Lower leg skin (tissue), 4 donors: Measurements from ENCODE around the gene STAT6. TPM values are rescaled to one million over a fixed set of nuclear protein-coding genes. Genes with fewer than 3 reads are reported as not detected.

Source experiments
- DNase-seq, 2 donors: peaks; one replicate each; pipeline ENCODE4 v3.0.0-alpha.2; 2019; ENCODE audit warnings: low spot score in 2 of 2
- H3K4me3 ChIP-seq: fragments of 200-600 bp; sonication (generic); 2 replicates; pipeline ENCODE4 v1.5.1; 2017; ENCODE audit warnings: mild to moderate bottlenecking, low read depth; ENCODE audit not compliant: poor library complexity, severe bottlenecking
- POLR2A ChIP-seq, 2 donors: fragments of 450-650 bp; IDR thresholded peaks; one replicate each; pipeline ENCODE4 v1.6.1; 2016 to 2017; ENCODE audit warnings: antibody characterized with exemption in 2 of 2, mild to moderate bottlenecking in 1 of 2, moderate library complexity in 1 of 2
- WGBS, 2 donors: methylation state at CpG; one replicate each; pipeline ENCODE4 v1.1.5; 2018; 5-methylcytosine and 5-hydroxymethylcytosine counted together
- intact Hi-C: fragments of 100-400 bp; cut with DNase I; formaldehyde crosslinking; loops from one replicate; pipeline ENCODE4 v1.15.0; 2023; ENCODE audit warnings: low total_unique reads
- total RNA-seq, 4 donors: library from RNA; depleted of rRNA; stranded (reverse); fragments of >200 nt; gene quantifications; one replicate each; pipeline ENCODE4 v1.1.0, GENCODE V29; 2016
- TF ChIP-seq, protein P1 (sequence below), 3 donors: fragments of 450-650 bp; IDR thresholded peaks; one replicate each; pipeline ENCODE4 v1.5.1; 2016; ENCODE audit warnings: antibody characterized with exemption in 3 of 3, mild to moderate bottlenecking in 3 of 3, moderate library complexity in 2 of 3

STAT6 gene
- total RNA-seq, 4 donors from 2014 or later, result 105 to 210 (median 129) TPM

DNA sequence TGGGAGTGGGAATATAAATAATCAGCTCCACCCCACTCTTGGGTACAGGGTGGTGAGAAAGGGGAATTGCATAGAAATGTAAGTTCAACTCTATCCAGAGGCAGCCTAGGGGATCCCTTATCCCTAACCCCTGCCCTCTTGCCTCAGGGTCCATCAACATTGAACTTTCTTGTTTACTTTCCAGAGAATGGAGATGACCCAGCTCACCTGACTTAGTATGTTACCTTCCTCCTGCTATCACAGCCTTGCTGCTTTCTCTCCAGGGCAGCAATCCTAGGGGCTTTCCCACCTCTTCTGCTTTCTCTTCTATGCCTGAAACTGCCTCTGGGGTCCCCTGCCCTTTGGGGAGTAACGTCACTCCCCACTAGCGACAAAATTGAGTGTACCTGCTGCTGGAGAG, 19.8 kb upstream of the STAT6 start:
- intact Hi-C loops, result no loop called here
- H3K4me3 ChIP-seq, result no peak overlapping the region
- no peak for DNase-seq
- TF ChIP-seq, protein P1, sequence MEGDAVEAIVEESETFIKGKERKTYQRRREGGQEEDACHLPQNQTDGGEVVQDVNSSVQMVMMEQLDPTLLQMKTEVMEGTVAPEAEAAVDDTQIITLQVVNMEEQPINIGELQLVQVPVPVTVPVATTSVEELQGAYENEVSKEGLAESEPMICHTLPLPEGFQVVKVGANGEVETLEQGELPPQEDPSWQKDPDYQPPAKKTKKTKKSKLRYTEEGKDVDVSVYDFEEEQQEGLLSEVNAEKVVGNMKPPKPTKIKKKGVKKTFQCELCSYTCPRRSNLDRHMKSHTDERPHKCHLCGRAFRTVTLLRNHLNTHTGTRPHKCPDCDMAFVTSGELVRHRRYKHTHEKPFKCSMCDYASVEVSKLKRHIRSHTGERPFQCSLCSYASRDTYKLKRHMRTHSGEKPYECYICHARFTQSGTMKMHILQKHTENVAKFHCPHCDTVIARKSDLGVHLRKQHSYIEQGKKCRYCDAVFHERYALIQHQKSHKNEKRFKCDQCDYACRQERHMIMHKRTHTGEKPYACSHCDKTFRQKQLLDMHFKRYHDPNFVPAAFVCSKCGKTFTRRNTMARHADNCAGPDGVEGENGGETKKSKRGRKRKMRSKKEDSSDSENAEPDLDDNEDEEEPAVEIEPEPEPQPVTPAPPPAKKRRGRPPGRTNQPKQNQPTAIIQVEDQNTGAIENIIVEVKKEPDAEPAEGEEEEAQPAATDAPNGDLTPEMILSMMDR (IDR thresholded peaks at IDR 0.05), result no peak
- no peak for TF ChIP-seq POLR2A (IDR thresholded peaks at IDR 0.05)
- 49 to 53% methylated on average over 2 of the region's 2 CpGs for WGBS, 2 donors

DNA sequence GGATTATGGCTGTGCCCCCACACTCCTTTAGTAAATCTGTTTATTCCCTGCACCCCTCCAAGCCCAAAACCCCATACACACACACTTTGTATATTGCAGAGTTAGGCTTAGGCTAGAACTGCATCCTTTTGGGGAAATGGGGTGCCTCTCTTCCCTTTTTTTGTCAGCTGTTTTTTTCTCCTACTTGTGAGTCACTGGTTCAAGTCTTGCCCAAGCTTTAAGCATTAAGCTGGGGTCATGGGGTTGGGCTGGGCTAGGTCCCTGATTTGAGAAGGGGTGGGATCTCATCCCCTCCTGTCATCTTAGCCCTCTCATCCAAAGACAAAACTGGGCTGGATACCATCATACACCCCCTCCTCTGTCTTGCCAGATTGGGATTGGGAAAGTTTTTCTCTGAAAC, 18.7 kb upstream of the STAT6 start:
- peak in 1 of 2 donors; percentile 82 for DNase-seq
- TF ChIP-seq POLR2A (IDR thresholded peaks at IDR 0.05), result no peak
- peak overlapping the region; percentile 62 for H3K4me3 ChIP-seq
- intact Hi-C loops, result no loop called here

DNA sequence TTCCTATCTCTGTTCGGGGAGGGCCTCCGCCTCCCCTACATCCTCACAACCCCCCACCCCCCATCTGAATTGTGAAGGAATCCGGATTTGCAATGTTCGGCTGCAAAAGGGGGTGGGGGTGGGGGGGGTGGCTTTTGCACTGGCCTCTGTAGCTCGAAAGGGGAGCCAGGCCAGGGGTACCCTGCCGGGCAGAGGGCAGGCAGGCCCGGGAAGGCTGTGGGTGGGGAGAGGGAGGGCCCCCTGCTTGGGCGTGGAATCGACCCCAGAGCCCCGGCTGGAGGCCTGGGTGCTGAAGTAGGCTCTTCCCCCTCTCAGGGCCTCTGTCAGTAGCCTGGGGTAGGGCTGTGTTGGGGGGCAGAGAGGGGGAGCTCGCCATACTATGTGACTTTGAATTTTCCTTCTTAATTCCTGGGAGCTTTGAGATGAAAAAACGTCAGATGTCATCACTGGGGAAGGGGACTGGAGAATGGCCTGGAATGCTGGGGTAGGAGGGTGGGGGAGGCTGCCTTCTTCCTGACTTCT, 18.2 kb upstream of the STAT6 start:
- DNase-seq, result no peak
- intact Hi-C loops, result no loop called here
- WGBS, 2 donors, result 7 to 8% methylated on average over 10 to 12 of the region's 12 CpGs
- H3K4me3 ChIP-seq, result peak overlapping the region; percentile 62
- no peak for TF ChIP-seq POLR2A (IDR thresholded peaks at IDR 0.05)
- TF ChIP-seq, protein P1 (IDR thresholded peaks at IDR 0.05), result no peak

DNA sequence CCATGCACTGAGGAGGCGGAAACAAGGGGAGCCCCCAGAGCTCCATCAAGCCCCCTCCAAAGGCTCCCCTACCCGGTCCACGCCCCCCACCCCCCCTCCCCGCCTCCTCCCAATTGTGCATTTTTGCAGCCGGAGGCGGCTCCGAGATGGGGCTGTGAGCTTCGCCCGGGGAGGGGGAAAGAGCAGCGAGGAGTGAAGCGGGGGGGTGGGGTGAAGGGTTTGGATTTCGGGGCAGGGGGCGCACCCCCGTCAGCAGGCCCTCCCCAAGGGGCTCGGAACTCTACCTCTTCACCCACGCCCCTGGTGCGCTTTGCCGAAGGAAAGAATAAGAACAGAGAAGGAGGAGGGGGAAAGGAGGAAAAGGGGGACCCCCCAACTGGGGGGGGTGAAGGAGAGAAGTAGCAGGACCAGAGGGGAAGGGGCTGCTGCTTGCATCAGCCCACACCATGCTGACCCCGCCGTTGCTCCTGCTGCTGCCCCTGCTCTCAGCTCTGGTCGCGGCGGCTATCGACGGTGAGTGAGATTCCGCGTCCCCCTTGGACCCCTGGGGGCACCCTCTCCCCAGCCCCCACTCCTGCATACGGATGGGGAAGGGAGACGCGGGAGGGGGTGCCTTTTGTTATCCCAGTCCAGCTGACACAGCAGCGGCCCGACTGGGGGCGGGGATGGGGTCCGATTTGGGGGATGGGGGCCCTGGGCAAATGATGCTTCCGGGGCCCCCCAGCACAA, 17.5 kb upstream of the STAT6 start:
- TF ChIP-seq, protein P1 (IDR thresholded peaks at IDR 0.05), result no peak
- H3K4me3 ChIP-seq, result peak overlapping the region; percentile 62
- intact Hi-C loops, result no loop called here
- 1 to 3% methylated on average over 28 to 31 of the region's 35 CpGs for WGBS, 2 donors
- DNase-seq, result no peak

DNA sequence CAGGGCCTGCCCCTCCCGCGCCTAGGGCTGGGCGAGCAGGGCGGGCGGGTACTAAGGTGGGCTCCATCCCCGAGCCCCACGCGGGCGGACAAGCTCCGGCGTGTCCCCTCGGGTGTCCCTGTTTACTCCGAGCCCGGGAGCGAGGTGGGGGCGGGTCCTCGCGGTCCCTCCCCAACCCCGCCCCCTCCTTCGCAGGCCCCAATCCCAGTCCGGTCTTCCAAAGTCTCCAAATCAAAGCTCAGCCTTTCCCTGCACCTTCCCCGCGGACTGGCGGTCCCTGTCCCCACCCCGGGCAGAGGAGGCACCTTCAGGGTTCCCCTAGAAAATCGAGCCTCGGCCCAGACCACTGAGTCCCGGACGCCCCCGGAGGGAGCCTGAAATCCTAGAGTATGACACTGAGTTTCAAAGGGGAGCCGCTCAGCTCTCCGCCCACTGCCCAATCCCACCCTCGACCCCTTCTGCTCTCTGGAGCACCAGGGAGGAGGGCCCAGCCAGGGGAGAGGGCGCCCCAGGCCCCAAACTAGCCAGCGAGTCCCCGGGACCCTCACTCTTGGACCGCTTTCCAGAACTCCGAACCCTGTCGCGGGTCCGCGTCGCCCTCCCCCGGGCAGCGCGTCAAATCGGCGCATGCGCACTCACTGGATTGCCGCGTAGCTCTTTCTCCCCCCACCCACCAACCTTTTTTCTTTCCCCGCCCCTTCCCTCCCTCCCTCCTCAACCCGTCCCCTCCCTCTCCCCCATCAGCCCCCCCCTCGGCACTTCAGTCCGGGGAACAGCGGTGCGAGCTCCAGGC, 16.8 kb upstream of the STAT6 start, which contains the start of gene LRP1:
Gene LRP1, plus strand, starts transcription at position 758 of the 793 bp plus-strand sequence. CDS start 482 bp downstream, outside the sequence.
- TF ChIP-seq, protein P1 (IDR thresholded peaks at IDR 0.05), result no peak
- TF ChIP-seq POLR2A (IDR thresholded peaks at IDR 0.05), result no peak
- intact Hi-C loops, result no loop called here
- peak; percentile 79 to 96 for DNase-seq
- WGBS, 2 donors, result 0 to 1% methylated on average over 44 to 49 of the region's 57 CpGs
- peak within 1 kb of the TSS; percentile 67 for H3K4me3 ChIP-seq

DNA sequence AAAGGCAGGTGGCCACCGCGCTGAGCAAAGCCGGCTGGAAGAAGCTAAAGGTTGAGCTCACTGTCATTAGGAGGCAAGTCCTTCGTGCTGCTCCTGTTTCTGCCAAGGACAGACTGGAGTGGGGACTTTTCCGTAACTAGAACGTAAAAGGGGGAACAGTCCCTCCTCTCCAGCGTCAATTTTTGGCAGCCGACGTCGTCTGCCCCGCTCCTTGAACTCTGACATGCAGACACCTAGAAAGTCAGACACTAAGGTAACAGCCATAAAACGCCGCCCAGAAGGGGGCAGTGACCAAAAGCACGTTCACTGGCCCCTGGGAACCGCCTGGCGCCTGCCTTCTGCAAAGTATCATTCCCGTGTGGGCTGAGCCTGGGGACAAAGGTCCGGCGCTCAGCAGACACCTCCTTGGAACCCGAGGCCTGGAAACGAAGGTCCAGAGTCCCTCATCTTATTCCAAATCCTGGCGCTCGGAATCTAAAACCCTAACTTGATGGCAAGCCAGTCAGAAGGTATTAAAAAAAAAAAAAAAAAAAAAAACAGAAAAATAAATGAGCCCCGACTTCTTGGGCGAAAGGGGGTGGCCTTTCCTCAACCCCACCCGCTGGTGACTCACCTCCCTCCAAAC, 16.1 kb upstream of the STAT6 start:
- peak; percentile 70 to 91 for DNase-seq
- 1 to 4% methylated on average over 26 of the region's 26 CpGs for WGBS, 2 donors
- H3K4me3 ChIP-seq, result peak overlapping the region; percentile 67
- intact Hi-C loops, result no loop called here
- no peak for TF ChIP-seq POLR2A (IDR thresholded peaks at IDR 0.05)
- TF ChIP-seq, protein P1 (IDR thresholded peaks at IDR 0.05), result no peak
